HK-2 (cell line): Measurements from ENCODE around the gene ADCY7.

ENCODE experiments used
- DNase-seq: peaks from one replicate; pipeline ENCODE4 v3.0.0-alpha.2; 2018; ENCODE audit not compliant: unreplicated experiment

The ADCY7 gene

DNA sequence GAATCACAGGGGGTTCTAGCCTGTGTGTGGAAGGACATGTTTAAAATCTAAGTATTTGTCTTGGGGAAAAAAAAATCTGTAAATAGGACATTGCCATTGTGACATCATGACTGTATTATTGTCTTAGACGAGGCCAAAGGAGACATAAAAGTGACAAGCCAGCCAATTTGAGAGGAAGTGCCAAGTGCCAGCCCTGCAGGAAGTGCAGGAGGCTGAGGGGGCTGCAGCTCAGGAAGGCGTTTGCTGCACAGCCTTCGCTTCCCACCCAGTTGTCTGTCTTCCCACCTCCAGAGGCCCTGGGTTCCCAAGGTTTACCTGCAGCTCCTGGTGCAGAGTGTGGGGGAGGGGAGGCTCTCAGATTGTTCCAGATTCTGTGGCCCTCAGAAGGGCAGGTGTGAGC, 1.3 kb downstream of the ADCY7 start:
- no peak for DNase-seq

DNA sequence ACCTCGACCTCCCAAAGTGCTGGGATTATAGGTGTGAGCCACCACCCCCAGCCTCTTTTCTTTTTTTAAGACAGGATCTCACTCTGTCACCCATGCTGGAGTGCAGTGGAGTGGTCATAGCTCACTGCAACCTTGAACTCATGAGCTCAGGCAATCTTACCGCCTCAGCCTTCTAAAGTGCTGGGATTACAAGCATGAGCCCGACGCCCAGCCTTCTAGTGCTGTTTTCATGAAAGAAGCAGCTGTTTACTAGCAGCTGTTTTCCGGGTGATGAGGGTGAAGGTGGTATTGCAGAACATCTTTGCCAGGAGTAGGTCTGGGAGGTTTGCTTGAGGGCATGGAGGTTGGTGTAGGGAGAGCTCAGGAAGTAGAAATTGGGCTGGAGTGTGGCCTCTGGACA, 2.0 kb downstream of the ADCY7 start:
- no peak for DNase-seq

GRCh38 chr16:50269061-50269705, 2.8 kb downstream of the ADCY7 start:
- DNase-seq, result no peak

DNA sequence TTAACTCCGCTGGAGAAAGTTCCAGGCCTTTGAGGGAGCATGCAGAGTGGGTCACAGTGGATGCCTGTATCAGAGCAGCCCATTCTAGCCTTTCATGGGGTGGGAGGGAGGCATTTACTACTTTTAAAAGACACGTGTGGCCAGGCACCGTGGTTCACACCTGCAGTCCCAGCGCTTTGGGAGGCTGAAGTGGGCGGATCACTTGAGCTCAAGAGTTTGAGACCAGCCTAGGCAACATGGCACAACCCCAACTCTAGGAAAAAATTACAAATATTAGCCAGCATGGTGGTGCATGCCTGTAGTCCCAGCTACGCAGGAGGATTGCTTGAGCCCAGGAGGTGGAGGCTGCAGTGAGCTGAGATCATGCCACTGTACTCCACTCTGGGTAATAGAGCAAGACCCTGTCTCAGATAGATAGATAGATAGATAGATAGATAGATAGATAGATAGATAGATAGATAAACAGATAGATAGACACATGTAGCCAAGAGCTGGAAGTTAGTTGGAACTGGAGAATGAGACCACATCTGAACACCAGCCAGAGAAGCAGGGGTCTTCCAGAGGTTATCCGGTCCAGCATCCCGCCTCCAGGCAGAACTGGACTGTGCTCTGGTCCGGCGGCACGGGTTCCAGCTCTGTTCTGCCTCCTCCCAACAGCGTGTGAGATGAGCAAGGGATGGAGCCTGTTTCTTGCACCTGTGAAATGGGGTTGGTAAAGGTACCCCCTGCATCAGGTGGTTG, 3.6 kb downstream of the ADCY7 start:
- DNase-seq, result no peak

DNA sequence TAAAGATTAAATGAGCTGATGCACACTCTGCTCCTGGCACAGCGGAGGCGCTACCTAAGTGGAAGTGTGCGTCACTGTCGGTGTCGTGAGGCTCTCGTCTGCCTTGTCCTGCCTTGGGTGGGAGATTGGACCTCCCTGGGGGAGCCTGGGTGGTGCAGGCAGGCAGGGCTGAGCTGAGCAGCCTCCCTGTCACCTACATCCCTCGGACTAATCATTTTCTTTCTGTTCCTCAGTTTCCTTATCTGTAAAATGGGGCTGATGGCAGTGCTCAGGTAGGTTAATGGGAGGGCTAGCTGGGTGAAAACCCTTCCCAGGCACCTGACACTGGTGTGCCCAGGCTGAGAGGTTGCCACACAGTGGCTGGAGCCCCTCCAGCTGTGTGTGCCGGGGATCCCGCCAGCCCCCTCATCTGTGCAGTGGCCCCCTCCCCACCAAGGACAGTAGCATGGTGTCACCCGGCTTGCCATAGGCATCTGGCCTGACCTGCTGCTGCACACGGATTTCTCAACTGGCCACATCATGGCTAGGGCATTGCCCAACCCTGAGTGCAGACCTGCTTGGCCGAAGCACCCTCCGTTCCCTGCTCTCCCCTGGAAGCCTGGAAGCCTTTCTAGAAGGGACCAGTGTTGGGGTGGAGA, 4.3 kb downstream of the ADCY7 start:
- no peak for DNase-seq

- DNase-seq, result no peak
These were observed 5.0 kb downstream of the ADCY7 start for GRCh38 chr16:50271148-50272041.

DNA sequence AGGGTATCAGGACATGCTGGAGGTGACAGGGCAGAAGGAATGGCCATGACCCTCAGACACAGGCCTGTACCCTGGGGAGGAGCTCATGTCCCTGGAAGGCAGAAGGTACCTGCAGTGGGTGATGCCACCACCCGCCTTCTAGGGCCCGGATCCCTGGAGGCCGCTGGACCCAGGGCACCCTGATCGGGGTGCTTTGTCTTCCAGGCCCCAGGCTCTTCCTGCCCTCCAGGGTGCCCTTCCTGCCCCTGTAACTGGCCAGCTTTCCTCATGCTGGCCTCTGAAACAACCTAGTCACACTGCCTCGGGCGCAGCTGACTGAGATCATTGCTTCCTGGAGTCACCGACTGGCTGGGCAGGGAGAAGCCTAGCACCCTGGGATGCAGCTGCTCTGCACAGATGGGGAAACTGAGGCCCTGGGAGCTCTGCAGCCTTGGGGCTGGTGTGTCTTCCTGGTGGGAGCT, 5.8 kb downstream of the ADCY7 start:
- no peak for DNase-seq

DNA sequence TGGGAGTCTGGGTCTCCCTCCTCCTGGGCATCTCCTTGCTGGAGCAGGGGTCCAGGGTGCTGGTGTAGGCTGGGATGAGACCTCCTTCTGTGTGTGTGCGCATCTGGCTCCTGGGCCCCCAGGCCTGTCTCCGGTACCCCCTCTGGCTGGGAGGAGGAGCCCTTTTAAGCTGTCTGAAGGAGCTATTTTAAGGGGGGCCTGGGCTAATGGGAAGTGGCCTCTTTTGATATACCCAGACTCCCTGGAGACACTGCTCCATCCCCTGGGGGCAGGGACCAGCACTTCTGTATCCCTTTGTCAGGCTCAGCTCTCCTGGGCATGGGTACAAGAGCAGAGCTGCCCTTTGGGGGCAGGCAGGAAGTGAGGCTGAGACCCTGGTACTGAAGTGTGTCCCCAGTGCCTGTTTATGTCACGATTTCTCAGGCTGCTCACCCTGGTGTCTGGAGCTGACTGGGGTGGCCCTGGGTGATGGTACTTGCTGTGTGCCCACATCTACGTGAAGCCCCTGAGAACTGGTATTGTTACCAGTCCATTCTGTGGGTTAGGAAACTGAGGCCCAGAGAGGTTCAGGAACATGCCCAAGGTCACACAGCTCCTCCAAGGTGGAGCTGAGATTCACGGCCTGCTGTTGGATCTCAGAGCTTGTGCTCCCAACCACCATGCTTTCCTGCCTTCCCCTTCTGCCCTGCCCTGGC, 6.5 kb downstream of the ADCY7 start:
- no peak for DNase-seq

DNA sequence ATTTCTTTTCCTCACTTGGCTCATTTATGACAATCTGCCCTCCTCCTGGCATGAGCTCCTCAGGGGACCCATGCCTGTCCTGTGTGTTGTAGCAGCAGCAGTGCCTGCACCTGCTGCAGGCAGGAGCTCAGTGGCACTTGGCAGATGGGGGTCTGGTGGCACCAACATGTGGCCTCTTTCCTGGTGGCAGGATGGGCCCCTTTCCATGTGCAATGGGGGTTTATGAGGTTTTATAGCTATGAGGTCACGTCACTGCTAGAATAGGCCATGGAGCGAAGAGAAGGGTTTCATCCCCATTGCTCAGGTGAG, 7.0 kb downstream of the ADCY7 start:
- DNase-seq, result no peak

DNA sequence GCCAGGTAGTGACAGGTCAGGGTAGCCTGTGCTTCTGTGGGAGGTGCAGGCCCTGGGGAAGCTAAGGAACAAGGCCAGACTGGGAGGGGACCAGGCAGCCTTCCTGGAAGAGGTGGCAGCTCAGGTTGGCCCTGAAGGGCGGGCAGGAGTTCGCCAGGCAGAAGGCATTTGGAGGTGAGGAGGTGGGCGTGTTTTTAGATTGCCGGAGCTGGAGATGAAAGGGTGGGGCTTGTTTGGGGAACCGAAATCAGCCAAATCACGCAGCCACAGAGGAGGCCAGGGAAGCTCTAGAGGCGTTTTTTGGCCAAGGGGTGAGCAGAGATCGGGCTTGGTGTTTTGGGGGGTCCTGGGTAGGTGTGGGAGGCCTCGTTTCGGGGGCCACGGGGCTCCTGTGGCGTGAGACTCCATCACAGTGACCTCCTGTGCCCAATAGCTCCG, 7.6 kb downstream of the ADCY7 start:
- DNase-seq, result no peak

DNA sequence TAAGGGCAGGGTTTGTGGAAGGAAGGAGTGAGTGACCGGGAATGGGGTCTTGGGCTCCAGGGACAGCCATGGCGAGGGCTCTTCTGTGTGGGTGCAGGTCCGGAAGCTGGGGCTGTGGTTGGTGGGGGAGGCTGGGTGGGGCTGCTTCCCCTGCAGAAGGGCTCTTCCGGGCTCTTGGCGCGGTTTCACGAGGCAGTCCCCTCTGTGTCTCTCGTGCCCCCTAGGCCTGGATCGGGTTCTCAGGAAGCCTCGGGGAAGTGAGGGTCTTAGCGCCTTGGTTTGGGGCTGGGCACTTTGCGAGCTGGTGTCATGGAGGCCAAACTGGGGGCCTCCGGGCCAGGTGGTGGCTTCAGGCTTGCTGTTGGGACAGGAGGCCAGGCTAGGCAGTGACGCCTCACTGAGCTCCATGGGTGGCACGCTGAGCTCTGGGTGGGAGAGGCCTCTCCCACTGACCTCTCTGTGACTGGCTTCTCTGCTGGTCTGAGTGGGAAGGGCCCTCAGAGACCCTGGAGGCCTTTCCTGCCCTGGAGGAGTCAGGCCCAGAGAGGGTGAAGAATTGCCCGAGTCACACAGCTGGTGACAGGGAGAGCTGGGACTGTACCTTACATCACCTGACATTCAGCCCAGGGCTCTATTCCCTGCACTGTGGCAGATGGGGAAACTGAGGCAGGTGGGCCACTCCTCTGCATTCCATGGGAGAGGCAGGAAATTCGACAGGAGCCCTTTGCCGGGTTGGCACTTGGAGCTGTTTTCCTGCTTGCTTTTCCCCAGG, 8.2 kb downstream of the ADCY7 start:
- no peak for DNase-seq

DNA sequence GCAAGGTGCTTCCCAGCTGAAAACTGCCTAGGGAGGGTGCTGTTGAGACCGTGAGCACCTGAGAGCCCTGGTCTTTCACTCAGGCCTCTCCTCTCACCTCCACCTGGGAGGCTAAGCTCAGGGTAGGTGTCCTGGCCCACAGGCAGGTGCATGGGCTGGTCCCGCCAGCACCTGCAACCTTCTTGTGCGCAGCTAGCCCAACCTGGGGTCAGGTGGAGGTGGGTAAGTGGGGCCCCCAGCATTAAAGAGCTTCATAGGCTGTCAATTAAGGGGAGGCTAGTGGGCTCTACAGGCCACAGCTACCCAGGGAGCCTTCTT, 8.7 kb downstream of the ADCY7 start:
- no peak for DNase-seq

DNA sequence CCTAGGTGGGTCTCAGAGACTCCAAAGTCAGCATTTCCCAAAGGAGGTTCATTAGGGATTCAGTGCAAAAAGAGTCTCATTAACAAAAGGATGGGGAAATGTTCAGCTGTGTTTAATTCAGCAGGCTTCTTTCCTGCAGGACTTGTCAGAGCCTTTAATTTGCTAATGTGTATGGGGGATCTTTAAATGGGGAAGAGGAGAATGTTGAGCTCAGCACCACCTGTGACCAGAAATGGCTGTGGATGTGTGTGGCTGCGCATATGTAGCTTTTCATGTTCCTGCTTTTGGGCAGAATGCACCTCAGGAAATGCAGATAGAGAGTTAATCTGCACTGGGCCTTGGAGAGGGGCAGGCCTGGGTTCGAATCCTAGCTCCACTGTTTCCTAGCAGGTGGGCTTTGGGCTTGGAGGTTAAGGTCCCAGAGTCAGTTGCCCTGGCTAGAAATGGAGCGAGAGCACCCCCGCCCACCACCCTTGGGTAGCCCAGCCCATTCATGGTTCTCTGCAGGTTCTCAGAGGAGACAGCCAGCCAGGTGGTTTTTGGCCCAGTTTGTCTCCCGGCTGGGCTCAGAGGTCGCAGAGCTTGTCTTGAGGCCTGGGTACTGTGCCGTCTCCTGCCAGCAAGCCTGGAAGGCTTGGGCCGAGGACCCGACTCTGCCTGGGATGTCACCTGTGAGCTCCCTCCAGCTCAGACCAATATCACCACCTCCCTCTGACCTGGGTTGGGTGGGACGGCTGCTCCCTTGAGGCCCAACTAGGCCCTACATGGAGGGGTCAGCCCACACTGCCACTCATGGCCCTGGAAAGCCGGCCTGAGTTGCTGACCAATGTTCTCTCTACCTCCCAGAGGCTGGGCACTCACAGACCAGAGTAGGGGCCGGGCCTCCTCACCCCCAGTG, 9.3 kb downstream of the ADCY7 start:
- DNase-seq, result no peak

DNA sequence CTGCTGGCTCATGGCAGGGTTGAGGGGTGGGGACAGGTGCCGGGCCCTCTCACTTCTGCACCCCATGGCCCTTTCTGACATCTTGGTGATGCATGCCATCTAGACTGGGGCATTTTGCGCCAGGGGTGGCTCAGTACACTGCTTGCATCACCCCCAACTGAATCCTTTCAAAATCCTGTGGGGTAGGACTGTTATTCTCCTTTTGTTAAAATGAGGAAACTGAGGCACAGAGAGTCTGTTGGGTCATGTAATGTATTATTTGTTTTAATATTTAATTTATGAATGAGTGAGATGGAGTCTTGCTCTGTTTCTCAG, 9.9 kb downstream of the ADCY7 start:
- no peak for DNase-seq

- no peak for DNase-seq
These were observed 10.6 kb downstream of the ADCY7 start for GRCh38 chr16:50276801-50277555.

- DNase-seq, result no peak
These were observed 11.9 kb downstream of the ADCY7 start for GRCh38 chr16:50278251-50278650.

DNA sequence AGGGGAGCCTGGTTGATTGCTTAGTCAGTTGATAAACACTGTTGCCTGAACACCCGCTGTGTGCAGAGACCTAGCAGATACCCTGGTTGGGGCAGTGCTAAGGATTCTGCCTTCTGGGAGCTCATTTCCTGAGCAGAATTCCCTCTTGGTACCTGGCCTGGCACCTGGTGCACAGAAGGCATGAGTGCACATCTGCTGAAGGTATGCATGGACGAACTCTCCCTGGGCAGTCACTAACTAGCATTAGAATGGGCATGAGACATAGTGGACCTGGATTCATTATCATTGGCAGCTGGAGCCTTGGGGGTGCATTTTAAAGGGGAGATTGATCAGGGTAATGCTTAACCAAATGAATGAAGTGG, 13.1 kb downstream of the ADCY7 start:
- no peak for DNase-seq

DNA sequence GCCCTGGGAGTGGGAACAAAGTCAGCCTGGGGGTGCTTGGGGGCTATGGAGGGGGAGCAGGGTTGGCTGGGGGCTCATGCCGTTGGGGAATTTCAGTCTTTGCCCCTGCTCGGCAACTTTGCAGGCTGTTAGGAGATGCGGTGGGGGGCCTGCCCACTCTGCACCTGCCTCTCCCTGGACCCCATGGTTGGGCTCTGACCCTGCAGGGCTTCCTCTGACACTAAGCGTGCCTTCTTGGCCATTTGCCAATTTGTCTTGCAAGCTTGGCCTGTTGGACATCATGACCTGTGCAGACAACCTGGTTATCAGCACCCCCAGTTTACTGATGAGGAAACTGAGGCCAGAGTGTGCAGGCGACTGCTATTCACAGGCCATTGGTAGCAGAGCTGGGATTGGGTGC, 14.6 kb downstream of the ADCY7 start:
- no peak for DNase-seq

- DNase-seq, result no peak
These were observed 15.1 kb downstream of the ADCY7 start for GRCh38 chr16:50281391-50282009.
